Esophagus squamous epithelium (tissue), 5 donors: Measurements from ENCODE around the gene ZBBX. TPM values are rescaled to one million over a fixed set of nuclear protein-coding genes. Genes with fewer than 3 reads are reported as not detected.
A peak's percentile ranks its signal among the peaks of the same experiment; 100 is the strongest.
"Not testable (repeated sequence)": the region's sequence is repeated elsewhere in the genome, so short reads cannot be mapped to it uniquely, and the experiment has no call there.

Source experiments
- DNase-seq: peaks from one replicate; lab custom pipeline; 2025; lab: John Stamatoyannopoulos, UW
- H3K27ac ChIP-seq, 4 donors: fragments of 200-600 bp; sonication (generic); one replicate each; pipeline ENCODE4 v1.5.1; 2016 to 2019; ENCODE audit warnings: mild to moderate bottlenecking in 1 of 4
- H3K27me3 ChIP-seq, 4 donors: fragments of 200-600 bp; sonication (generic); 1 replicate in 3 of 4; 2 replicates in 1 of 4; pipeline versions ENCODE4 v1.5.1 to v1.6.0; 2017 to 2021; ENCODE audit warnings: antibody characterized with exemption in 1 of 4
- H3K36me3 ChIP-seq, 3 donors: fragments of 200-600 bp; sonication (generic); one replicate each; pipeline ENCODE4 v1.5.1; 2016 to 2019
- H3K4me1 ChIP-seq, 3 donors: fragments of 200-600 bp; sonication (generic); one replicate each; pipeline ENCODE4 v1.5.1; 2017 to 2019
- H3K4me3 ChIP-seq, 4 donors: fragments of 200-600 bp; sonication (generic); 1 replicate in 3 of 4; 2 replicates in 1 of 4; pipeline ENCODE4 v1.5.1; 2016 to 2019; ENCODE audit warnings: mild to moderate bottlenecking in 2 of 4, moderate library complexity in 1 of 4
- H3K9me3 ChIP-seq, 3 donors: fragments of 200-600 bp; sonication (generic); one replicate each; pipeline ENCODE4 v1.5.1; 2016 to 2019
- CTCF ChIP-seq, 6 experiments: fragments of 450-650 bp in 4 of 6; fragments of 200-600 bp in 2 of 6; sonication (generic) in 2 of 6; IDR thresholded peaks; one replicate each; pipeline ENCODE4 v1.5.1; 2016 to 2019; ENCODE audit warnings: antibody characterized with exemption in 6 of 6, mild to moderate bottlenecking in 4 of 6, moderate library complexity in 4 of 6
- POLR2A ChIP-seq, 4 donors: fragments of 450-650 bp; IDR thresholded peaks; one replicate each; pipeline ENCODE4 v1.6.1; 2017; ENCODE audit warnings: antibody characterized with exemption in 4 of 4, mild to moderate bottlenecking in 4 of 4, moderate library complexity in 3 of 4
- WGBS, 2 donors: methylation state at CpG; one replicate each; pipeline ENCODE4 v1.1.5; 2018; 5-methylcytosine and 5-hydroxymethylcytosine counted together
- intact Hi-C: fragments of 100-400 bp; cut with DNase I; formaldehyde crosslinking; loops from one replicate; pipeline ENCODE4 v1.15.0; 2022
- total RNA-seq, 4 donors: library from RNA; depleted of rRNA; stranded (reverse); fragments of >200 nt; gene quantifications; one replicate each; pipeline ENCODE4 v1.1.0, GENCODE V29; 2016
- donor health status: DM: yes; HTN: yes; CAD: no.

Gene ZBBX
- not detected for total RNA-seq

DNA sequence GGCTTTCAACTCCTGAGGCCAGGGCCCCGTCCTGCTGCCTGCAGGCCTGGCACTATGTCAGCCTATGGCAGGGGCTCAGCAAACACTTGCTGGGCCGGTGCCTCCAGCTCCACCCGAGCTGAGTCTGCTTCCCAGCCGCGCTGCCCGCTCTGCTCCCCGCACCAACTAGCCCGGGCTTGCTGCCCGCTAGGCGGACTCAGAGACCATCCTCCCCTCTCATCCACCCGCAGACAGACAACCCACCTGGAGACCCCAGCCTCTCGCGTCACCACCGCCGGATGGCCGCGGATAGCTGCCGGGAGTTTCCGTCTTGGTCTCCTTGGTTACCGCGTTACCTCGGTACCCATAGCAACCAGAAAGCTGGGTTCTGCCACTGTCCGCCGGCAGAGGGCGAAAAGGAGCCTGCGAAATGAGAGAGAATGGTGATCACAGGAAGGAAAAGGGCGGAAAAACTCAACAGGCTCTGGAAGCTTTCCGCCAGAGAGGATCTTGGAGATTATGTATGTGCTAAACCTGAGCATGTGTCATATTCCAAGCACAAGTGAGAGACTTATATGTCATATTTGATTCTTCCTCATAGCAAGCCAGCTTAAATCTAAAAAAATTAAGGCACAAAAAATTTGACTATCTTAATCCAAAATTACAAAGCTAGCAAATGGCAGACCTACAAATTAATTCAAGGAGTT lies at the start of gene ZBBX:
Gene ZBBX, minus strand, starts transcription at position 294 of the 686 bp plus-strand sequence. CDS start 7,396 bp downstream, outside the sequence.
- Histone ChIP-seq H3K27me3 (no peaks in the 10 kb centered on the region), H3K9me3 (no peaks in the 10 kb centered on the region), H3K36me3 (no peaks in the 10 kb centered on the region), H3K4me1 (peaks cover 0 to 12% (median 3%) of the 10 kb centered on the region in 3 donors), H3K27ac (no peak within 1 kb of the TSS), H3K4me3 (peak within 1 kb of the TSS; percentile 21 to 63 (median 38))
- WGBS, 2 donors: 1% methylated on average over 6 to 19 of the region's 28 CpGs
- DNase-seq: peak; percentile 11
- intact Hi-C loops: loop anchor here (5.0 kb wide), 1 partner anchor 302 kb away; no protein-coding TSS in a partner anchor
- no peak for TF ChIP-seq POLR2A (IDR thresholded peaks at IDR 0.05)
- peak; percentile 22 to 94 (median 82) for TF ChIP-seq CTCF (IDR thresholded peaks at IDR 0.05)

DNA sequence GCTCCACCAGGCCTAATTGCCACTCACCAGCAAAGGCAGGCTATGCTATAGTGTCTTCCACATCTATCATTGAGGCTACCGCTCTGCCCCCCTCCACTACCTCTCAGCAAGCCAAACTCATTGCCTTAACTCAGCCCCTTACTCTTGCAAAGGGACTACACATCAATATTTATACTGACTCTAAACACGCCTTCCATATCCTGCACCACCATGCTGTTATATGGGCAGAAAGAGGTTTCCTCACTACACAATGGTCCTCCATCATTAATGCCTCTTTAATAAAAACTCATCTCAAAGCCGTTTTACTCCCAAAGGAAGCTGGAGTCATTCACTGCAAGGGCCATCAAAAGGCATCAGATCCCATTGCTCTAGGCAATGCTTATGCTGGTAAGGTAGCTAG lies 46.9 kb upstream of the ZBBX start:
- H3K36me3 ChIP-seq, H3K4me3 ChIP-seq, intact Hi-C loops, H3K27ac ChIP-seq, H3K4me1 ChIP-seq, DNase-seq, H3K27me3 ChIP-seq: not testable (repeated sequence)
- 86 to 87% methylated on average over 3 of the region's 3 CpGs for WGBS, 2 donors
- peaks cover 0 to 18% (median 0%) of the 10 kb centered on the region in 3 donors for H3K9me3 ChIP-seq

GRCh38 chr3:167422396-167422795 lies 42.3 kb upstream of the ZBBX start:
- DNase-seq, H3K27me3 ChIP-seq, H3K4me1 ChIP-seq, intact Hi-C loops, H3K36me3 ChIP-seq, H3K27ac ChIP-seq, H3K4me3 ChIP-seq: not testable (repeated sequence)
- peaks cover 0 to 16% (median 0%) of the 10 kb centered on the region in 3 donors for H3K9me3 ChIP-seq
- 84 to 86% methylated on average over 4 of the region's 4 CpGs for WGBS, 2 donors

DNA sequence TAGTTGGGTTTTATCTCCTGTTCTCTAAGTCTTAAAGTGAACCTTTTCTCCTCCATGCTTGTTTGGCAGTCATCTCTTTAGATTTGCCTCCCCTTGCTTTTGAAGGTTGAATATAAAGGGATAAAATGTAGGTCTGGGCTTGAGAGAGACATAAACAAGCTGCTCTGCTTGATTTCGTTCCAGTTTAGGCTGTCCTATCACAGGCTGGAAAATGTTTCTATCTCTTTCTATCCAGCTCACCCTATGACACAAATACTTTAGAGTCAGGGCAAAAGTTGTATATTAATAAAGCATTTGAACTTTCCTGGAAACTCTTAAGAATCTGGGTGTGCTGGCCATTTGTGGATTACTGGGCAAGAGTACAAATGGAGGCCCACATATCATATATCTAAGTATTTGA lies 29.5 kb upstream of the ZBBX start:
- Histone ChIP-seq H3K27me3 (no peaks in the 10 kb centered on the region), H3K4me3 (no peak overlapping the region), H3K4me1 (peaks cover 0 to 3% (median 0%) of the 10 kb centered on the region in 3 donors), H3K36me3 (no peaks in the 10 kb centered on the region), H3K27ac (no peak overlapping the region), H3K9me3 (no peaks in the 10 kb centered on the region)
- 40 to 67% methylated on average over 1 of the region's 1 CpG for WGBS, 2 donors
- DNase-seq: no peak
- intact Hi-C loops: no loop called here
- no peak for TF ChIP-seq POLR2A (IDR thresholded peaks at IDR 0.05)
- no peak for TF ChIP-seq CTCF (IDR thresholded peaks at IDR 0.05)

- peaks cover 0 to 3% (median 0%) of the 10 kb centered on the region in 3 donors for H3K4me1 ChIP-seq
- no peak for DNase-seq
- H3K36me3 ChIP-seq: no peaks in the 10 kb centered on the region
- 69 to 70% methylated on average over 3 of the region's 3 CpGs for WGBS, 2 donors
- intact Hi-C loops: no loop called here
- TF ChIP-seq POLR2A (IDR thresholded peaks at IDR 0.05): no peak
- peak in 4 of 6 experiments; percentile 45 to 68 (median 48) for TF ChIP-seq CTCF (IDR thresholded peaks at IDR 0.05)
- no peak overlapping the region for H3K27ac ChIP-seq
- H3K9me3 ChIP-seq: no peaks in the 10 kb centered on the region
- H3K4me3 ChIP-seq: no peak overlapping the region
- H3K27me3 ChIP-seq: no peaks in the 10 kb centered on the region
Measured at GRCh38 chr3:167406876-167407492, 26.9 kb upstream of the ZBBX start.

GRCh38 chr3:167397826-167398225 lies 17.7 kb upstream of the ZBBX start:
- no peaks in the 10 kb centered on the region for H3K27me3 ChIP-seq
- H3K36me3 ChIP-seq: no peaks in the 10 kb centered on the region
- 17 to 31% methylated on average over 1 of the region's 1 CpG for WGBS, 2 donors
- intact Hi-C loops: no loop called here
- no peaks in the 10 kb centered on the region for H3K4me1 ChIP-seq
- DNase-seq: no peak
- no peak overlapping the region for H3K27ac ChIP-seq
- H3K4me3 ChIP-seq: no peak overlapping the region
- no peaks in the 10 kb centered on the region for H3K9me3 ChIP-seq
- TF ChIP-seq CTCF (IDR thresholded peaks at IDR 0.05) (no peak), POLR2A (IDR thresholded peaks at IDR 0.05) (no peak)
